ENCODE measurements around the gene CBY1. TPM values are rescaled to one million over a fixed set of nuclear protein-coding genes. Genes with fewer than 3 reads are reported as not detected.

The CBY1 gene
- total RNA-seq, 2 donors from 2014 or later = 40.7 to 60.9 TPM

- Mint-ChIP-seq H3K36me3 (ENCODE audit: low read depth) (peaks cover 2% of the 10 kb centered on the region), H3K27me3 (ENCODE audit: insufficient read depth) (no peaks in the 10 kb centered on the region), H3K4me3 (peak within 1 kb of the TSS; percentile 86), H3K4me1 (peaks cover 41% of the 10 kb centered on the region), H3K9me3 (no peaks in the 10 kb centered on the region), H3K27ac (peak within 1 kb of the TSS; percentile 99)
- H3K27ac ChIP-seq (ENCODE audit: low read depth, low read length) = peak within 1 kb of the TSS; percentile 61
- peak within 1 kb of the TSS; percentile 81 for H3K9ac ChIP-seq (ENCODE audit: extremely low read depth, low read length, poor library complexity, severe bottlenecking)
- H3K4me3 ChIP-seq (ENCODE audit: low read length) = peak within 1 kb of the TSS; percentile 82
- no peak for TF ChIP-seq CTCF (conservative IDR thresholded peaks at IDR 0.05)
- H3K36me3 ChIP-seq (ENCODE audit: control insufficient read depth, insufficient read depth, low read length) = peaks cover 11% of the 10 kb centered on the region
- peaks cover 4% of the 10 kb centered on the region for H3K4me1 ChIP-seq (ENCODE audit: control insufficient read depth, insufficient read depth, low read length)
- DNase-seq = peak; percentile 99
- no peaks in the 10 kb centered on the region for H3K9me3 ChIP-seq (ENCODE audit: control insufficient read depth, low read length)
- H3K27me3 ChIP-seq (ENCODE audit: control insufficient read depth, insufficient read depth, low read length, poor library complexity, severe bottlenecking) = no peaks in the 10 kb centered on the region
- WGBS, 2 experiments (ENCODE audit: insufficient coverage in 1 of 2, insufficient read length in 1 of 2) = 0 to 1% methylated on average over 27 to 55 of the region's 55 CpGs
These were observed 49.0 kb downstream of the CBY1 start, which contains the start of gene GTPBP1 for GRCh38 chr22:38705235-38706100. TSS of gene GTPBP1 (plus strand) at chr22:38705944. CDS start at chr22:38705956, 12 bp downstream.

- no peak for TF ChIP-seq CTCF (conservative IDR thresholded peaks at IDR 0.05)
- H3K9ac ChIP-seq (ENCODE audit: extremely low read depth, low read length, poor library complexity, severe bottlenecking) = peak overlapping the region; percentile 81
- peak overlapping the region; percentile 61 for H3K27ac ChIP-seq (ENCODE audit: low read depth, low read length)
- no peaks in the 10 kb centered on the region for H3K27me3 ChIP-seq (ENCODE audit: control insufficient read depth, insufficient read depth, low read length, poor library complexity, severe bottlenecking)
- 0 to 1% methylated on average over 16 to 80 of the region's 80 CpGs for WGBS, 2 experiments (ENCODE audit: insufficient coverage in 1 of 2, insufficient read length in 1 of 2)
- H3K36me3 ChIP-seq (ENCODE audit: control insufficient read depth, insufficient read depth, low read length) = peaks cover 19% of the 10 kb centered on the region
- H3K9me3 ChIP-seq (ENCODE audit: control insufficient read depth, low read length) = no peaks in the 10 kb centered on the region
- Mint-ChIP-seq H3K4me3 (peak overlapping the region; percentile 86), H3K27ac (peak overlapping the region; percentile 89), H3K36me3 (ENCODE audit: low read depth) (peaks cover 2% of the 10 kb centered on the region), H3K9me3 (no peaks in the 10 kb centered on the region), H3K4me1 (peaks cover 47% of the 10 kb centered on the region), H3K27me3 (ENCODE audit: insufficient read depth) (no peaks in the 10 kb centered on the region)
- peaks cover 4% of the 10 kb centered on the region for H3K4me1 ChIP-seq (ENCODE audit: control insufficient read depth, insufficient read depth, low read length)
- peak overlapping the region; percentile 82 for H3K4me3 ChIP-seq (ENCODE audit: low read length)
- peak; percentile 68 for DNase-seq
These were observed 49.9 kb downstream of the CBY1 start for GRCh38 chr22:38706101-38706900.

GRCh38 chr22:38706901-38707195 is 50.4 kb downstream of the CBY1 start:
- Mint-ChIP-seq H3K27me3 (ENCODE audit: insufficient read depth) (no peaks in the 10 kb centered on the region), H3K4me3 (peak overlapping the region; percentile 86), H3K9me3 (no peaks in the 10 kb centered on the region), H3K4me1 (peaks cover 47% of the 10 kb centered on the region), H3K27ac (peak overlapping the region; percentile 89), H3K36me3 (ENCODE audit: low read depth) (peaks cover 2% of the 10 kb centered on the region)
- Histone ChIP-seq H3K36me3 (ENCODE audit: control insufficient read depth, insufficient read depth, low read length) (peaks cover 21% of the 10 kb centered on the region), H3K4me3 (ENCODE audit: low read length) (peak overlapping the region; percentile 82), H3K4me1 (ENCODE audit: control insufficient read depth, insufficient read depth, low read length) (peaks cover 4% of the 10 kb centered on the region), H3K27me3 (ENCODE audit: control insufficient read depth, insufficient read depth, low read length, poor library complexity, severe bottlenecking) (no peaks in the 10 kb centered on the region), H3K27ac (ENCODE audit: low read depth, low read length) (no peak overlapping the region), H3K9ac (ENCODE audit: extremely low read depth, low read length, poor library complexity, severe bottlenecking) (peak overlapping the region; percentile 81), H3K9me3 (ENCODE audit: control insufficient read depth, low read length) (no peaks in the 10 kb centered on the region)
- TF ChIP-seq CTCF (conservative IDR thresholded peaks at IDR 0.05) = no peak
- no peak for DNase-seq
- 0 to 30% methylated on average over 1 to 2 of the region's 4 CpGs for WGBS, 2 experiments (ENCODE audit: insufficient coverage in 1 of 2, insufficient read length in 1 of 2)
